Bronchial epithelial cell (primary cell): Measurements from ENCODE around the gene SP2. TPM values are rescaled to one million over a fixed set of nuclear protein-coding genes. Genes with fewer than 3 reads are reported as not detected.
A peak's percentile ranks its signal among the peaks of the same experiment; 100 is the strongest.

Experiments
- DNase-seq: peaks from one replicate; pipeline ENCODE4 v3.0.0-alpha.2; 2010; ENCODE audit warnings: low read depth
- FAIRE-seq: peaks from 2 replicates; lab custom pipeline; 2011; peaks lifted over from hg19 to GRCh38; lab: Jason Lieb, UNC
- H3K27me3 ChIP-seq: 2 replicates; pipeline ENCODE4 v1.5.1; 2011; ENCODE audit warnings: low read length; ENCODE audit not compliant: control insufficient read depth, insufficient read depth
- H3K36me3 ChIP-seq: 2 replicates; pipeline ENCODE4 v1.5.1; 2011; ENCODE audit warnings: low read length; ENCODE audit not compliant: control insufficient read depth, insufficient read depth
- H3K4me3 ChIP-seq: 2 replicates; pipeline ENCODE4 v1.5.1; 2011; ENCODE audit warnings: mild to moderate bottlenecking, low read depth, low read length, control low read depth
- total RNA-seq: library from RNA; depleted of rRNA; stranded (reverse); fragments of >200 nt; gene quantifications from 2 replicates; pipeline ENCODE4 v1.2.1, GENCODE V29; 2014
- TF ChIP-seq, protein P1 (sequence below): IDR thresholded peaks from 2 replicates; pipeline ENCODE4 v1.5.1; 2011; ENCODE audit warnings: mild to moderate bottlenecking, moderate library complexity, low read length, control low read depth, inconsistent platforms; ENCODE audit not compliant: insufficient read depth, severe bottlenecking

Gene SP2
- total RNA-seq, 1 donor from 2014 or later = 1.1 TPM

- H3K27me3 ChIP-seq = no peaks in the 10 kb centered on the region
- H3K4me3 ChIP-seq = no peak overlapping the region
- DNase-seq = no peak
- TF ChIP-seq, protein P1, sequence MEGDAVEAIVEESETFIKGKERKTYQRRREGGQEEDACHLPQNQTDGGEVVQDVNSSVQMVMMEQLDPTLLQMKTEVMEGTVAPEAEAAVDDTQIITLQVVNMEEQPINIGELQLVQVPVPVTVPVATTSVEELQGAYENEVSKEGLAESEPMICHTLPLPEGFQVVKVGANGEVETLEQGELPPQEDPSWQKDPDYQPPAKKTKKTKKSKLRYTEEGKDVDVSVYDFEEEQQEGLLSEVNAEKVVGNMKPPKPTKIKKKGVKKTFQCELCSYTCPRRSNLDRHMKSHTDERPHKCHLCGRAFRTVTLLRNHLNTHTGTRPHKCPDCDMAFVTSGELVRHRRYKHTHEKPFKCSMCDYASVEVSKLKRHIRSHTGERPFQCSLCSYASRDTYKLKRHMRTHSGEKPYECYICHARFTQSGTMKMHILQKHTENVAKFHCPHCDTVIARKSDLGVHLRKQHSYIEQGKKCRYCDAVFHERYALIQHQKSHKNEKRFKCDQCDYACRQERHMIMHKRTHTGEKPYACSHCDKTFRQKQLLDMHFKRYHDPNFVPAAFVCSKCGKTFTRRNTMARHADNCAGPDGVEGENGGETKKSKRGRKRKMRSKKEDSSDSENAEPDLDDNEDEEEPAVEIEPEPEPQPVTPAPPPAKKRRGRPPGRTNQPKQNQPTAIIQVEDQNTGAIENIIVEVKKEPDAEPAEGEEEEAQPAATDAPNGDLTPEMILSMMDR = no peak
- peak; percentile 66 for FAIRE-seq
- no peaks in the 10 kb centered on the region for H3K36me3 ChIP-seq
Observed at GRCh38 chr17:47882695-47883588, 13.1 kb upstream of the SP2 start.

DNA sequence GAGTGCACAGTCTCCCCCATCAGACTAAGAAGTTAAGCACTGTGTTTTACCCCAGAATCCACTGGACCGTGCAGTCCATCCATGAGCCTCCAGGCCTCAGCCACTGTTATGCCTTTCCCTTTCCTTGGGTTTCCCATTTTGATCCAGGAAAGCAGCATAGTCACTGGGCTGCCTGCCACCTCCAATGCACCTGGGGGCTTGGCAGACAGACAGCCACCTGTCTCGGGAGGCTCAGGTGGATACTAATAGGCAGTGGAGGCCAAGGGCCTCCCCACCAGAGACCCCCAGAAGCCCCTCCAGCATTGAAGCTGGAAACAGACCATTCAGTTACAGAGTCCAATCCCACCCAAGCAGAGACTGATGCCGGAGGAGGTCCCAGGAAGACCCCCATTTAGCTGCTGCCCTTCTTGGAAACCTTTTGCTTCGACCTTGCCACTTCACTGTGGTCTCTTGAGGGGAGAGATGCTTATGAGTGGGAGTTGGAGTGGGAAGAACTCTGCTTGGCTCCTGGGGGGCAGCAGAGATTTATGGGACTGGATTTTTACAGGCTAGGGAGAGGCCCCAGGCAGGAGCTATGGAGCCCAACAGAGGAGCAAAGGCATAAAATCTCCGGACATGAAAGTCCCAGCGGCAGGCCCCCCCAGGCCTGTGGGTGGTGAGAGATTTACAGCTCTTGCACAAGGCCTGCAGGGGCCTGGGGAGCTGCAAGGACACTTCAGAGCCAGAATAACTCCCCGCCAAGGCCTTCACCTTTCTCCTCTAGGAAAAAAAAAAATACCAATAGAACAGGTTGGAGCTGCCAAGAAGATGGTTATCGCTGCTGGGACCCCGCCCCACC lies 12.2 kb upstream of the SP2 start:
- H3K27me3 ChIP-seq = no peaks in the 10 kb centered on the region
- H3K36me3 ChIP-seq = no peaks in the 10 kb centered on the region
- FAIRE-seq (no peak), DNase-seq (no peak)
- TF ChIP-seq, protein P1 = no peak
- no peak overlapping the region for H3K4me3 ChIP-seq

GRCh38 chr17:47884427-47884740 lies 11.7 kb upstream of the SP2 start:
- Histone ChIP-seq H3K27me3 (no peaks in the 10 kb centered on the region), H3K36me3 (no peaks in the 10 kb centered on the region), H3K4me3 (no peak overlapping the region)
- DNase-seq (no peak), FAIRE-seq (no peak)
- TF ChIP-seq, protein P1 = no peak

- no peak overlapping the region for H3K4me3 ChIP-seq
- FAIRE-seq = no peak
- DNase-seq = no peak
- H3K36me3 ChIP-seq = no peaks in the 10 kb centered on the region
- H3K27me3 ChIP-seq = no peaks in the 10 kb centered on the region
- TF ChIP-seq, protein P1 = no peak
Observed at GRCh38 chr17:47884905-47885730, 10.9 kb upstream of the SP2 start.

DNA sequence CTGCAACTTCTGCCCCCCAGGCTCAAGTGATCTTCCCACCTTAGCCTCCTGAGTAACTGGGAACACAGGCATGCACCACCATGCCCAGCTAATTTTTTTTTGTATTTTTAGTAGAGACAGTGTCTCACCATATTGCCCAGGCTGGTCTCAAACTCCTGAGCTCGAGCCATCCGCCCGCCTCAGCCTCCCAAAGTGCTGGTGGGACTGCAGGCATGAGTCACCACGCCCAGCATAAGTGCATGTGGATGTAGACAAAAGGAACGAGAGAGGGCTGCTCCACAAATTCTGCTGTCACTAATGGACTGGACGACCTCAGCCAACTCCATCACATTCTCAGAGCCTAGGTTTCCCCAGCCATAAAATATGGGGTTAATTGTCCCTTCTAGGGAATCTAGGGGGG lies 7.7 kb upstream of the SP2 start:
- FAIRE-seq (no peak), DNase-seq (no peak)
- no peaks in the 10 kb centered on the region for H3K36me3 ChIP-seq
- H3K27me3 ChIP-seq = no peaks in the 10 kb centered on the region
- no peak overlapping the region for H3K4me3 ChIP-seq
- TF ChIP-seq, protein P1 = no peak
